Panc1 (cell line): ENCODE results near the gene LPP.

Experiments used
- CTCF ChIP-seq: fragments of 450-650 bp; IDR thresholded peaks from 2 replicates; pipeline ENCODE4 v1.5.1; 2017; ENCODE audit warnings: mild to moderate bottlenecking
- POLR2AphosphoS5 ChIP-seq: IDR thresholded peaks from 2 replicates; pipeline ENCODE4 v1.6.1; 2012; ENCODE audit warnings: mild to moderate bottlenecking, low read depth, low read length, moderate library complexity
- REST ChIP-seq, 2 experiments: IDR thresholded peaks; 2 replicates each; pipeline ENCODE4 v1.6.1; 2011 to 2012; ENCODE audit warnings: low read depth in 2 of 2, control low read depth in 1 of 2, low read length in 1 of 2, mild to moderate bottlenecking in 1 of 2, moderate library complexity in 1 of 2; ENCODE audit not compliant: insufficient read depth in 1 of 2
- SIN3A ChIP-seq: IDR thresholded peaks from 2 replicates; pipeline ENCODE4 v1.6.1; 2012; ENCODE audit warnings: low read depth, mild to moderate bottlenecking, low read length, moderate library complexity, borderline replicate concordance; ENCODE audit not compliant: insufficient read depth

- TF ChIP-seq REST (IDR thresholded peaks at IDR 0.05; ENCODE audit: insufficient read depth in 1 of 2, low read depth in 2 of 2, low read length in 1 of 2) (no peak), CTCF (no peak), SIN3A (no peak), POLR2AphosphoS5 (no peak)
Observed at GRCh38 chr3:188876370-188876769, 722.4 kb downstream of the LPP start.
